Kidney epithelial cell (primary cell): ENCODE results near the gene JADE3. TPM values are rescaled to one million over a fixed set of nuclear protein-coding genes. Genes with fewer than 3 reads are reported as not detected.

Experiments
- DNase-seq: peaks from one replicate; pipeline ENCODE4 v3.0.0-alpha.2; 2010; ENCODE audit warnings: low read depth
- H3K27me3 ChIP-seq: 2 replicates; pipeline ENCODE4 v1.6.0; 2011; ENCODE audit warnings: low read length; ENCODE audit not compliant: control insufficient read depth, insufficient read depth
- H3K36me3 ChIP-seq: 2 replicates; pipeline ENCODE4 v1.5.1; 2011; ENCODE audit warnings: low read length; ENCODE audit not compliant: control insufficient read depth, insufficient read depth
- H3K4me3 ChIP-seq: 2 replicates; pipeline ENCODE4 v1.5.1; 2011; ENCODE audit warnings: low read depth, mild to moderate bottlenecking, control low read depth, low read length
- total RNA-seq: library from RNA; depleted of rRNA; stranded (reverse); fragments of >200 nt; gene quantifications from 2 replicates; pipeline ENCODE4 v1.2.3, GENCODE V29; 2015
- TF ChIP-seq, protein P1 (sequence below): IDR thresholded peaks from 2 replicates; pipeline ENCODE4 v1.5.1; 2011; ENCODE audit warnings: mild to moderate bottlenecking, moderate library complexity, low read length, control low read depth, inconsistent platforms; ENCODE audit not compliant: insufficient read depth, poor library complexity, severe bottlenecking

The JADE3 gene
- total RNA-seq, 1 donor from 2014 or later = 9.4 TPM

- no peaks in the 10 kb centered on the region for H3K27me3 ChIP-seq
- no peaks in the 10 kb centered on the region for H3K36me3 ChIP-seq
- TF ChIP-seq, protein P1, sequence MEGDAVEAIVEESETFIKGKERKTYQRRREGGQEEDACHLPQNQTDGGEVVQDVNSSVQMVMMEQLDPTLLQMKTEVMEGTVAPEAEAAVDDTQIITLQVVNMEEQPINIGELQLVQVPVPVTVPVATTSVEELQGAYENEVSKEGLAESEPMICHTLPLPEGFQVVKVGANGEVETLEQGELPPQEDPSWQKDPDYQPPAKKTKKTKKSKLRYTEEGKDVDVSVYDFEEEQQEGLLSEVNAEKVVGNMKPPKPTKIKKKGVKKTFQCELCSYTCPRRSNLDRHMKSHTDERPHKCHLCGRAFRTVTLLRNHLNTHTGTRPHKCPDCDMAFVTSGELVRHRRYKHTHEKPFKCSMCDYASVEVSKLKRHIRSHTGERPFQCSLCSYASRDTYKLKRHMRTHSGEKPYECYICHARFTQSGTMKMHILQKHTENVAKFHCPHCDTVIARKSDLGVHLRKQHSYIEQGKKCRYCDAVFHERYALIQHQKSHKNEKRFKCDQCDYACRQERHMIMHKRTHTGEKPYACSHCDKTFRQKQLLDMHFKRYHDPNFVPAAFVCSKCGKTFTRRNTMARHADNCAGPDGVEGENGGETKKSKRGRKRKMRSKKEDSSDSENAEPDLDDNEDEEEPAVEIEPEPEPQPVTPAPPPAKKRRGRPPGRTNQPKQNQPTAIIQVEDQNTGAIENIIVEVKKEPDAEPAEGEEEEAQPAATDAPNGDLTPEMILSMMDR = no peak
- no peak overlapping the region for H3K4me3 ChIP-seq
- no peak for DNase-seq
Measured at GRCh38 chrX:46994096-46994495, 81.9 kb downstream of the JADE3 start.

GRCh38 chrX:47012131-47012530 lies 99.9 kb downstream of the JADE3 start:
- Histone ChIP-seq H3K4me3 (no peak overlapping the region), H3K27me3 (no peaks in the 10 kb centered on the region), H3K36me3 (no peaks in the 10 kb centered on the region)
- TF ChIP-seq, protein P1 = no peak
- no peak for DNase-seq

DNA sequence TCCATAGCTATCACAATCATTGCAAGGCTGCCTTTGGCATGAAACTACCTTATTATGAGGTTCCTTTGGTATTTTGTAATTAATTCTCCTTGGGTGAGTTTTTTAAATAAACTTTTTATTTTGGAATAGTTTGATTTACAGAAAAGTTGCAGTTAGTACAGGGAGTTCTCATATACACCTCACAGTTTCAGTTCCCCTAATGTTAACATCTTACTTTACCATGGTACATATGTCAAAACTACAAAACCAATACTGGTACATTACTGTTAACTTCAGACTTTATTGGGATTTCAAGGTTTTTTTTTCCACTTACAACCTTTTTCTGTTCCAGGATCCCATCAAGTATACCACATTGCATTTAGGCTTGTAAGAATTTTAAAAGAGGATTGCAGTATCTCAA lies 114.0 kb downstream of the JADE3 start:
- no peaks in the 10 kb centered on the region for H3K36me3 ChIP-seq
- H3K27me3 ChIP-seq = no peaks in the 10 kb centered on the region

GRCh38 chrX:47030339-47030738 lies 118.1 kb downstream of the JADE3 start:
- TF ChIP-seq, protein P1 = peak; percentile 52
- Histone ChIP-seq H3K27me3 (no peaks in the 10 kb centered on the region), H3K36me3 (no peaks in the 10 kb centered on the region), H3K4me3 (no peak overlapping the region)
- DNase-seq = peak; percentile 25

More for the DNA sequence above, 114.0 kb downstream of the JADE3 start:
- DNase-seq = no peak
- no peak overlapping the region for H3K4me3 ChIP-seq
- TF ChIP-seq, protein P1 = no peak

- no peak for DNase-seq
- Histone ChIP-seq H3K36me3 (no peaks in the 10 kb centered on the region), H3K27me3 (no peaks in the 10 kb centered on the region), H3K4me3 (no peak overlapping the region)
- TF ChIP-seq, protein P1 = no peak
Measured at GRCh38 chrX:47047989-47048388, 135.8 kb downstream of the JADE3 start.

GRCh38 chrX:47059142-47059874 lies 147.1 kb downstream of the JADE3 start:
- H3K36me3 ChIP-seq = no peaks in the 10 kb centered on the region
- no peaks in the 10 kb centered on the region for H3K27me3 ChIP-seq
- no peak for DNase-seq
- TF ChIP-seq, protein P1 = no peak
- no peak overlapping the region for H3K4me3 ChIP-seq
